Skin of body (tissue), 2 donors: ENCODE measurements around the gene DCXR. TPM values are rescaled to one million over a fixed set of nuclear protein-coding genes. Genes with fewer than 3 reads are reported as not detected.

Experiments used
- DNase-seq: peaks from one replicate; lab custom pipeline; 2025; lab: John Stamatoyannopoulos, UW
- total RNA-seq: library from RNA; depleted of rRNA; stranded (reverse); fragments of >200 nt; gene quantifications from one replicate; pipeline ENCODE4 v1.2.3, GENCODE V29; 2014

DCXR gene
- total RNA-seq, 1 donor from 2014 or later = 33.4 TPM

DNA sequence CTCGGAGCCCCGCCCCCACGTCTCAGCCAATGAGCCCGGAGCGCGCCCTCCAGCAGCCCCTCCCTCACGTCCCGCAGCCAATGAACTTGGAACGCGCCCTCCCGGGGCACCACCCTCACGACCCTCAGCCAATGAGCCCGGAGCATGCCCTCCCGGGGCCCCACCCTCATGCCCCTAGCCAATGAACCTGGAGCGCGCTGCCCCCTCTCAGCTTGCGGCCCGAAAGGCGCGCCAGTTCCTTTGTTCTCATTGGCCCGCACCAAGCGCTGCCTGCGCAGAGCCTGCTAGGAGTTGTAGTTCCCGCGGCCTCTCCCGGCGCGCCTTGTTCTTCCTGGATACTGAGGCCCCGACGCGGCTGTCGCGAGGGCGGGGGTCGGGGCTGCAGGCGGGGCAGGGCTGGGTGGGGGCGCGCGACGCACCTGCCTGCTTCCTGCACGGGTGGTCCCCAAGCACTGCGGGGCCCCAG lies 14.5 kb downstream of the DCXR start, which contains the start of gene LRRC45:
Gene LRRC45 (plus strand): TSS at position 325 of the 466 bp plus-strand sequence. CDS start 339 bp downstream, outside the sequence.
- DNase-seq = peak; percentile 99

DNA sequence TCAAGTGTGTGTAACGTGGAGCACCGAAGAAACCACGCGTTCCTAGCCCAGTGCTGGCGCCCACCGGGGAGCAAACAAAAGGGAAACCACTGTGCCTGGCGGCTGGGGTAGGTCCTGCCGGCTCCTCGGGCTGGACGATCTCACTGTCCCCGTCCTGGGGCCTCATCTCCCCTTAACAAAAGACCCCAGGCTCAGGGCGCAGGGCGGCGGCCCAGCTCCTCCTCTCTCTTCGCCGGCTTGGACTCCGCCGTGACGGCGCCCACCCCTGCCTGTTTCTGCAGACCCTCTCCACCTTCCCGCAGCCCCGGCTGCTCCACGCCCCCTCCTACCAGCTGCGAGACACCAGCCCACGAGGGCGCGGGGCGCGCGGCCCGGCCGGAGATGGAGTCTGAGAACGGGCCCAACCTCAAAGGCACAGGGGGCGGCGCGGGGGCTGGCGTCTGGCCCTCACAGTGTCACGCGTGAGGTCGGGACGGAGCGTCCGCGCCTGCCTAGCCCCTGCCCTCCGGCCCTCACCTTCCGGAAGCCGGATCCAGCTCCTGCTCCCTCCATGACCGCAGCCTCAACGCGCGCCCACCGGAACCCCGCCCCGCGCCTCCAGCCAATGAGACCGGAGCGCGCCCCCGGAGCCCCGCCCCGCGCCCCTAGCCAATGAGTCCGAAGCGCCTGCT lies 15.1 kb downstream of the DCXR start, which contains the start of gene CENPX:
Gene CENPX (minus strand): TSS at position 569 of the 671 bp plus-strand sequence. CDS start 17 bp downstream, at position 552.
- no peak for DNase-seq

DNA sequence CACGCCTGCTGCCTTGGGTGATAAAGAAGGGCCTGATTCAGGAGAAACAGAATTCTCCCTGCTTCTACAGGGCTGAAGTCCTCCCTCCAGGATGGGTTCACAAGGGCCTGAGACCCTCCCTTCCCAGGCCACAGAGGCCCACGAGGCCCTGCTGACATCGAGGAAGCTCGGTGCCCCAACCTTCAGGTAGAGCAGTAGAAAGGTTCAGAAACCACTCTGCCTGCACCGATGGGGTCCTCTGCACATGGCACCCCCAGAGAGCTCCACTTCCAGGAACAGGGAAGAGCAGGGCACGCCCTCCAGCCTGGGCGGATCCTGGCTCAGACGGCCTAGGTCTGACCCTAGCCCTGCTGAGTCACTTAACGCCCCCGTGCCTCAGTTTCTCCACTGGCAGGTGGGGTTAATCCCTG lies 15.6 kb downstream of the DCXR start:
- DNase-seq = no peak

DNA sequence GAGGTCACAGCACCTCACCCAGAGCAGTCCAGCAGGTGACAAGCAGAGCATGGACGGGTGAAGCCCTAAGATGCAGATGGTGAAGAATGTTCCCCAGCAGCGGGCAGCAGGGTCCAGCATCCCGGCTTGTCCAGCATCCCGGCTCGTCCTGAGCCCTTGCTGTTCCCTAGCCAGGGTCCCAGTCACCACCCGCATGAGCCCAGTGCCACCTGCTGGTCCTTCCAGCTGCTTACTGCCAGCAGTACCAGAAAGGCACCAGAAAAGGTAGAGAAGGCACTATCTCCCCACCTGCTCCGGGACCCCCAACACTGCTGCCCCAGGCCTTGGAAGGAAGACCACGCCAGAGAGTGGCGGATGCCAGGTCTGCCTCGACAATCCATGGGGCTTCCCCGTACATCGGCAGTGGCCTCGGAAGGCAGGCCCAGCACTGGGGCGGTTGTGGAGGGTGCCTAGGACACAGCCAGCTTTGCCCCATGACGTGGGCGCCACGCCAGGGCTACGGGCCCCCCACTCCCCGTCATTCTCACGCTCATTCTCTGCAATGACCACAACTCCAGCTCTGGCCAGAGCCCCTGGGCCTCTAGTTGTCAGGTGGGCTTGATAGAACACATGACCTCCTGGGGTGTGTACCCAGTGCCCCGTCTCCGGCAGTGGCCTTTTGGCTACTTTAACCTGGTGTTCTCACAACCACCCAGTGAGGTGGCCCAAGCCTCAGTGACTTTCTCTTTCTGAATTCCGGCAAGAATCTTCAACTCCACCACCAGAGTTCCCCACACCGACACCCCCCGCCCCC lies 16.2 kb downstream of the DCXR start:
- no peak for DNase-seq

DNA sequence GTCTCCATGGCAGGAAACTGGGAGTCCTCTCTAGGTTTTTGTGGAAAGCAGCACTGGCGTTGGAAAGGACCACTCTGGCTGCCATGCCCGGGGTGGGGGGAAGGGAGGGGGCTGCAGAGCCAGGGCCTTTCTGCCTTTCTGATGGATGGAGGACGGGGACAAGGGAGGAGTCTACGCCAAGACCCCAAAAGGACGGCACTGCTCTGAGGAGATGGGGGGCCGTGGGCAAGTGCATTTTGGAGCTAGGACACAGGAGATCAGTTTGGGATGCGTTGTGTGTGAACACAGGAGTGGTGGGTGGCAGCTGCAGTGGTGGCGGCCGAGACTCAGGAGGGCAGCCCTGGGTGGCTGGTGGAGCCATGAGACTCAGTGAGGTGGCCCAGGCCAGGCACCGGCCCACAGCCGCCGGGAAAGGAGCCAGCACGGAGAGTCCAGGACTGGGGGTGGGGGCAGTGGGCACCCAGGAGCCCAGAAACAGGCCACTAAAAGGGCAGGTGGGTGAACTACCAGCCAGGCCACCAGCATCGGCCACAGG lies 16.9 kb downstream of the DCXR start:
- no peak for DNase-seq

DNA sequence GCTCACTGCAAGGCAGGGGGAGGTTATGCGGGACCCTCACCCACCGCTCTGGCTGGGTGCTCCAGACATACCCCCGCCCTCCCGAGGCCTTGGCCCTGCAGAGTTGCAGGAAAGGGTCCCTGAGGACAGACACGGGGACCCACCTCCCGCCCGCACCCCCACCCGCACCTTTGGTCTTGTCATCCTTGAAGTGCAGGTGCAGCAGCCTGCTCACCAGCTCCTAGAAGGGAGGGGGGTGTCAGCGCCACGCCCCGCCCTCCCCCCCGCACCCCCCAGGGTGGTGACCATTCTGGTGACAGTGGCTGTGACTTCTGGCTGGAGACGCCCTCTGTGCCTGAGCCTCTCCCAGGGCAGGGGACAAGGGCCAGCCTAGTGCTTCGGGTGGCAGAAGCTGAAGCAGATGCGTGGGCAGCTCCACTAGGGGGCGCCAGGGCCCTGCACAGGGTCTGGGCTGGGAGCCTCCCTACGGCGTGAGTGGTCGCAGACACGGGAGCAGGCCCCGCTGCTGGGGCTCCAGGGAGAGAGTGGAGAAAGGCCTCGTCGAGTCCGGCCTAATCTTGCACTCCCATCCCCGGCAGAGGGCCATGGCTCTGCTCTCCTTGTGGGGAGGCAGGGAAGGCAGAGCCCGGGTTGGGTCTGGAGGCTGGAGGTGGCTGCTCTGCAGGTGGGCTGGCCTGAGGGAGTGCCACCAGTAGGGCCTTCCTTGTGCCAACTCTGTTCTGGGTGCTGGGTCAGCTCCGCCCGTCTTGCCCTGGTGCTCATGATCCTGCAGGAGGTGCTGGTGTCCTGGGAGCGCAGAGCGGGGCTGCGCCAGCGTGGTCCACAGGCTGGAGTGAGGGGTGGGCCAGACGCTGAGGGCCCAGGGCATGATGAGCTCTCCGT lies 17.6 kb downstream of the DCXR start:
- DNase-seq = no peak

DNA sequence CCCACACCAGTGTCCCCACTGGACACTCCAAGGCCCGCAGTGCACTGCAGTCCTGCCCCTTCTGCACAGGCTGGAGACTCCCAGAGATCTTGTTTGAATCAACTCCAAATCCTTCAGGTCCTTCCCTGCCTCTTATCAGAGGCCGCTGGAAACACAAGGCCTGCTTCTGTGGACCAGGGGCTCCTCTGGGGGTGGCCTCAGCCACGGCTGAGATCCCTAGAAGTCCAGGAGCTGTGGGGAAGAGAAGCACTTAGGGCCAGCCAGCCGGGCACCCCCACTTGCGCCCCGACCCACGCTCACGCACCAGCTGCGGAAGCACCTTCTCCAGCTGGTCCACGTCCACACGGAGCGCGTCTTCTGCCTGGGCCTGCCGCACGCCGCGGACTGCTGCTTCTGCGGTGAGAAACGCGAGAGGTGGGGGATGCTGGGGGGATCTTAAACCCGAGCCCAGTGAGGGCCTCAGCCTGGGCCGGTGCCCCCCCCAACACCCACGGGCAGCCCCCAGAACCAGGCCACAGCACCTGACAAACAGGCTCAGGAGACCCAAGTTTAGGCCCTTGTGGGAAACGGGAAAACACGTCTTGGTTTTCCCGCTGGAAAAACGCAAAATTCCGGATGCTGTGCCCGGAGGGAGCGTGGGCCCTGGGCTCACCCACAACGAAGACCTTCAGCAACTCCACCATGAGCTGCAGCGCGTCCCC lies 18.4 kb downstream of the DCXR start:
- DNase-seq = no peak

DNA sequence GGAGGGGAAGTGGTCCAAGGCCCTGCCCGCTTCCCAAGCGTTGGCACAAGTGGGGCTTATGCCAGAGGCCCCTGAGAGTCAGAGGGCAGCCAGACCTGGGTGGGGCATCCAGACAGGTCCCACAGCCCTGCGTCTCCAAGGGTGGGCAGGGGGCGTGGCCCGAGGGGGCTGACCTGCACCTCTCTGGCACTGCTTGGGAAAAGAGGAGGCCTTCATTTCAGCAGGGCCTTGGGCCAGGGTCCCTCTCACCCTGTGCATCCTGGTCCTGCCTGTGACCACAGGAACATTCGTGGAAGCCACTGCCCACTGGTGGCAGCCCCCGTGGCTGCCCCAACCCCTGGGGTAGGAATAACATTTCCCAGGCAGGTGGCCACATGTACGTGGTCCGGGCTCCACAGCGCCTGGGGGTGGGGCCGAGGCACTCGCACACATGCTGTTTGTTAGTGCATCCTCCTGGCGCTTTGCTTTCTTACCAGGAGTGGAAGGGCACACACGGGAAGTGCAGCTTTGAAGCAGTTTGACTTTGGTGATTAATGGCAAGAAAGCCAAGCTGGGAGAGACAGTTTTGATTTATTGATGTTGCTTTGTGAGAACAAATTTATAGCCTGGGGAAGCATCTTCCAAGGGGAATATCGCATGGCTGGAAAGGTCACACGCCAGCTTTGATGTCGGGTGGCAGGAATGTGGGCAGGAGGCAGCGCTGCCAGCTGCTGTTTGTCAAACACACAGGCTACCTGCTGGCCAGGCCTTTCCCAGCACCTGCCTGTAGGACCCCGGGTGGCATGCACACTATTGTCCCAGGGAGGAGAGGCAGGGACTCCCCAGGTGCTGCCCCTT lies 19.1 kb downstream of the DCXR start:
- DNase-seq = no peak

DNA sequence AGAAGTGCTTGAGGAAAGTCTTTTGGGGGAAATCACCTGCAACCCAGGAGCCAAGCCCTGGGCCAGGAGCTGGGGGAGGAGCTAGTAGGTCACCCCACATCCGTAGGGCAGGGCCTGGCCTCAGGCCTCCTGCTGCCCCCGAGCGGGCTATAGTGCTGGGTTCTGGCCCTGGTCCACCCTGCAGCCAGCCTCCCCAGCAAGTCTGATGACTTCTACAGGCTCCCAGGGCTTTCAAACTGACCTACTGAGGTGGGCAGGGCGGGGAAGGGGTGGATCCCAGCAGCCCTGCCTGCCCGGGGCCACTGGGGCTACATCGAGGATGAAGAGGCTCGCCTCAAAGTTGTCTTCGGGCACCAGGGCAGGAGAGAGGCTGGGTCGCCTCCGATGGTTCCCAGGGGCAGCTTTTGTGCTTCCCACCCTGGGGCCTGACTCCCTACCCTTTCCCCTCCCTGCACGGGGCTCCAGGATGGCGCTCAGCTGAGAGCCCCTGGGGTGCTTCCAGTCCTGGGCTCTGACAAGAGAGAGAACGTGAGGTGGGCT lies 19.8 kb downstream of the DCXR start:
- no peak for DNase-seq

DNA sequence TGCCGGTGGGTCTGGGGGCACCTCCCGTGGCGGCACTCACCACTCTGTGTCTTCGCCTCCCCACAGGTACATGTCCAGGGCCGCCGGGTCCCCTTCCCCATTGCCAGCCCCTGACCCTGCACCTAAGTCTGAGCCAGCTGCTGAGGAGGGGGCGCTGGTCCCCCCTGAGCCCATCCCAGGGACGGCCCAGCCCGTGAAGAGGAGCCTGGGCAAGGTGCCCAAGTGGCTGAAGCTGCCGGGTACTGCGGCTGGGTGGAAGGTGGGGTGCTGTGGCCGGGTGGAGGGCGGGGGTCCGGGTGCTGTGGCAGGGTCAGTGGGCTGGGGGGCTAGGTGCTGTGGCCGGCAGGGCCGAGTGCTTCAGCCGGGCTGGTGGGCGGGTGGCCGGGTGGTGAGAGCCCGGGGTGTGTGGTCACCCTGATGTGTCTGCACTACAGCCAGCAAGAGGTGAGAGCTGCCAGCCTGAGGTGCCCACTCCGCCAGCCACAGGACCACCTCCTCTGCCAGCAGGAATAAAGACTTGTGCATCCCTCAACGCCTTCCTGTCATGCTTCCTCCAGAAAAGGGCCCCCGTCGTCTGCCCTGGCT lies 20.5 kb downstream of the DCXR start:
- DNase-seq = no peak

DNA sequence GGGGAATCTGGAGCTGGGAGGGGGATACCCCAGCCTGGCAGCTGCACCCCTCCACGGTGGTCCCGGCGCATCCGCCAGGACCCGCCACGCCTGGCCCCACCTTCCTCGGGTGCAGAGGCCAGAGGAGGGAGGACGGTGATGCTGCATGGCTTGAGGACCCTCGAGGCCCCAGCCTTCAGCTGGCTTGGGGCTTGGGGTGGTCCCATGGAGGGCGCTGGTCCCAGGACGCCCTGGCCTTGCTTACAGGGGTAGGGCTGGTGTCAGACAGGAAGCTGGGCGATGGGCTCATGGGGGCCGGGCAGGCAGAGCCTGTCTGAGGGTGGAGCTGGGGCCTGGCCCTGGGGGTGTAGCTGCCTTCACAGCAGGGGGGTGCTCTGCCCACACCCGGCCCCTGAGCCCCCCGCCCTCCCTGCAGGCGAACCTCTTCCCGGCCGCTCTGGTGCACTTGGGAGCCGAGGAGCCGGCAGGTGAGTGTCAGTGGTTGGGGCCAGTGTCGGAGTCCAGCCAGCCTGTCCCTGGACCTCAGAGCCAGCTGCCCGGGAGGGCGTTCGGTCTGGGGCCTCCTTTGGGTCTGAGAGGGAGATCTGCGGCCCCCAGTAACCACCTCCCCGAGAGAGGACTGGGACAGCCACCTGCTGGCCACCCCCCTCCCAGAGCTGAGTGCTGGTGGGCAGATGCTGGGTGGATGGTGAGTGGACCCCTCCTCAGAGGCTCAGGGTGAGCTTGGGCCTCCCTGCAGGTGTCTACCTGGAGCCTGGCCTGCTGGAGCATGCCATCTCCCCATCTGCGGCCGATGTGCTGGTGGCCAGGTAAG lies 21.2 kb downstream of the DCXR start:
- no peak for DNase-seq

DNA sequence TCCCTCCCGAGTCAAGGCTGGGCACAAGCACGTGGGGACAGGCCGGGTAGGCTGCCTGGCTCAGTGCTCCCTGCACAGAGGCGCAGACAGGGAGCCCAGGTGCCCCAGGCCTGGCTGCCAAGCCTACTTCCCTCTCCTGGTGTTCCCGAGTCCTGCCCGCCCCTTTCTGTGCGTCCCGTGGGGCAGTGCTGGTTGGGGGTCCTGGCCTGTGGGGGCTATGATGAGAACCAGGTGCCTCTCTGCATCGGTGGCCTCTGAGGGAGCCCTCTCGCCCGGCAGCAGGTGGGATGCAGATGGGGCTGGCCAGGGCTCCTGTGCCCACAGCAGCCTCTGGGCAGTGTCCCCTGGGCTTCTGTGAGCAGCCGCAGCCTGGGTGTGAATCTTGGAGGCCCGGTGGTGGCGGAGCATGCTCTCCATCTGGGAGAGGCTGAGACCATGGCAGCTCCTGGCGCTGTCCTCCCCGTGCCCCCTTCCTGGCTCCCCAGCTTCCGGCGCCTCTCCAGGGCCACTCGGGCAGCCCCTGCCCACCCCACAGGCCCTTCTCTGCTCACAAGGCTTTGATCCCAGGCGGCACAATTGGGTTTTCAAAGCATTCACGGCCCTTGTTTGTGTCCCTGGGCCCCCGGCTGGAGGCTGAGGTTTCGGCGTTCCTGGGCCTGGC lies 22.1 kb downstream of the DCXR start:
- DNase-seq = no peak

DNA sequence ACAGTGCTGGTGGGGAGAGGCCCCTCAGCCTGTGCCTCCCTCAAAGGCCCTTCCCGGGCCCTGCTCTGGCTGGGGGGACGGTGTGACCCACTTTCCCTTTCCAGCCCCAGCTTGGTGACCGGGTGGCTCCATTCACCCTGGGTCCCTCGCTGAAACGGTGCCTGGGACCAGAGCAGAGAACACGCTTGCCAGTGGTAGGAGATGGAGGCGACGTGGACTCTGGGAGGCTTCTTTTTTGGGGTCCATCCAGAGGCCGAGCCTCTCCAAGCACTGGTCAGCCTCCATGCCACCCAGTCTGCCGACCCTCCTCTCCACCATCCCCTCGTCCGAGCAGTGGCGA lies 22.6 kb downstream of the DCXR start:
- DNase-seq = no peak

DNA sequence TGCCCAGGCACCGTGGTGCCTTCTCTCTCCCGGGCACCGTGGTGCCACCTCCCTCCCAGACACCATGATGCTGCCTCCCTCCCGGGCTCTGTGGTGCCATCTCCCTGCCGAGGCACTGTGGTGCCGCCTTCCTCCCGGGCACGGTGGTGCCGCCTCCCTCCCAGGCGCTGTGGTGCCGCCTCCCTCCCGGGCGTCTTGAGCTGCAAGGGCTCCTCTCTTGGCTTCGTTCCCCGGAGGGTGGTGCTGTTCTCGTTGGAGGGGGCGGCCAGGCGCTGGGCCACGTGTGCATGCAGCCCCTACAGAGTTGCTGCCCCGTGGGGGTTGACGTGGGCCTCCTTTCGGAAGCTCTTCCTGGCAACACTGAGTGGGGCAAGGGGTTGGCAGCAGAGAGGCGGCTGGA lies 23.1 kb downstream of the DCXR start:
- no peak for DNase-seq

DNA sequence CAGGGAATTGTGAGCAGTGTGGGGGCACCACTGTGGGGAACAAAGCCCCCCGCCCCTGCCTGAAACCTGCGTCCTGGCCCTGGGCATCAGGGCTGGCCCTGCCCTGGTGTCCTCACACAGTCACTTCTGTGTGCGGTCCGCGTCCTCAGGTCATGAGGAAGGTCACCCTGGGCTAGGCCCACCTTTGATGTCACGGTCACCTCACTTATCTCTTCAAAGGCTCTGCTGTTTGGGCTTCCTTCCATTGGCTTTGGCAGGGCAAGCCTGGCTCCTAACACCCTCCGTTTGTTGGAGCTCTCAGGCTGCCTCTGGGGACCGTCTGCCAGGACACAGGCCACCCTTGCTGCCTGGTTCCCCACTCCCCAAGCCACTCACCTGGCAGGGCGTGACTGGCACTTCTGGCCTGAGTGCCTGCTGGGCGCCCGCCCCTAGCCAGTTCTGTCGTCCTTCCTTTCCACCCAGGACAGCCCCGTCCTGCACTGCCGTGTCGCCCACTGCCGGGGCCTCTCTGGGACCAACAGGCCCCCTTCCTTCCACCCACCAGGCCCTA lies 23.6 kb downstream of the DCXR start:
- no peak for DNase-seq

DNA sequence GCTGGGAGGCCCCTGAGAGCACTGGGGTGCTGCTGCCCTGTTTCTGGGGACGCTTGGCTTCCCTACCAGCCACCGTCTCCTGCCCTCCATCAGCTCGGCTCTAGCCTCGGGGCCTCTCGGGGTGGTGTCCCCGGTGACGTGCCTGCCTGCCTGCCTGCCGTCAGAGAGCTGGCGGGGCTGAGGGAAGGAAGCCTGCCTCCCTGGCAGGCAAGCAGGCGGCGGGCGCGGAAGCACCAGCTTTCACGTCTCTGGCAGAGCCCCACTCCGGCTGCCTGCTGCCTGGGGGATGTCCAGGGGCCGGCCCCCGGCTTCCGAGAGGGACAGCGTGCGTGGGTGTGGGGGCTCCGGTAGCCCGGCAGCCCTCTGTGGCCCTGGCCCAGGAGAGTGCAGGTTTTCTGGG lies 24.2 kb downstream of the DCXR start:
- no peak for DNase-seq

DNA sequence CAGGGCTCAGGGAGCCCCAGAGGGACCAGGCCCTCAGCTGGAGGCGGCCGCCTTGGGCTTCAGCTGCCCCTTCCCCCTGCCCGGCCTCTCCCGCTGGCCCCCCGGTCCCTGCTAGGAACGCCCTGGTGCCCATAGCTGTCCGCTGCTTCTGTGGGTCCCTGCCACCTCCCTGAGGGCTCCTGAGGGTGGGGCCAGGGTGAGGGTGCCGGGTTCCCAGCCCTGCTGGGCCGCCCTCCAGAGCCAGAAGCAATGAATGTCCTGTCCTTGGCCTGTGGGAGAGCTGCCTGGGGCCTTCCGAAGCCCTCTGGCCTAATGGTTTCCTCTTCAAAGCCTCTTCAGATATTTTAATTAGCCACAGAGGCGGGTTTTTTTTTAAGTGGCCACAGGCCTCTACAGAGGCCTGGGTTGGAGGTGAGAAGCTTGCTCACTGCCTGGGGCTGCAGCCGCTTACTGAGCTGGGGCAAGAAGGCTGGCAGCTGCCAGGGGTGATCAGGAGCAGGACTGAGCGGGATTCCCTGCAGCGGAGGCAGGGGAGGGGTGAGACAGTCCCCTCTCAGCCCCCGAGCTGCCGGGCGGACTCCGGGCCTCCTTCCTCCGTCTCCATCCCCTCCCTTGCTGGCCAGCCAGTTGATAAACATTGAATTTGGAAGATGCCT lies 24.7 kb downstream of the DCXR start:
- DNase-seq = no peak
